Neural cell (in vitro differentiated cells): ENCODE measurements around the gene KRTAP1-4.

ENCODE experiments used
- EP300 ChIP-seq: fragments of 450-650 bp; conservative IDR thresholded peaks from 2 replicates; pipeline ENCODE4 v1.6.1; 2014; ENCODE audit warnings: antibody characterized with exemption, mild to moderate bottlenecking, moderate library complexity; ENCODE audit not compliant: poor library complexity, severe bottlenecking
- EZH2 ChIP-seq: fragments of 200-600, 300-800 bp; shearing (Covaris generic), sonication (generic); IDR thresholded peaks from 2 replicates; pipeline ENCODE4 v1.6.1; 2014; ENCODE audit warnings: antibody characterized with exemption, low read length, borderline replicate concordance, mild to moderate bottlenecking; ENCODE audit not compliant: insufficient read depth, poor library complexity, severe bottlenecking
- MXI1 ChIP-seq: fragments of 450-650 bp; conservative IDR thresholded peaks from 2 replicates; pipeline ENCODE4 v1.6.1; 2014; ENCODE audit warnings: antibody characterized with exemption, mild to moderate bottlenecking; ENCODE audit not compliant: poor library complexity, severe bottlenecking
- POLR2AphosphoS5 ChIP-seq: IDR thresholded peaks from 2 replicates; pipeline ENCODE4 v1.6.1; 2012
- RAD21 ChIP-seq: fragments of 450-650 bp; conservative IDR thresholded peaks from 2 replicates; pipeline ENCODE4 v1.6.1; 2014; ENCODE audit warnings: antibody characterized with exemption, mild to moderate bottlenecking, moderate library complexity
- SMC3 ChIP-seq: fragments of 450-650 bp; conservative IDR thresholded peaks from 2 replicates; pipeline ENCODE4 v1.6.1; 2014; ENCODE audit warnings: antibody characterized with exemption, mild to moderate bottlenecking, moderate library complexity; ENCODE audit not compliant: poor library complexity
- TAF1 ChIP-seq: IDR thresholded peaks from 2 replicates; pipeline ENCODE4 v1.6.1; 2012; ENCODE audit warnings: low read depth
- TF ChIP-seq, protein P1 (sequence below): fragments of 450-650 bp; IDR thresholded peaks from 2 replicates; pipeline ENCODE4 v1.5.1; 2014; ENCODE audit warnings: antibody characterized with exemption, mild to moderate bottlenecking, moderate library complexity; ENCODE audit not compliant: poor library complexity, severe bottlenecking
- TF ChIP-seq, protein P2 (sequence below): IDR thresholded peaks from 2 replicates; pipeline ENCODE4 v1.6.1; 2012; ENCODE audit warnings: borderline replicate concordance

DNA sequence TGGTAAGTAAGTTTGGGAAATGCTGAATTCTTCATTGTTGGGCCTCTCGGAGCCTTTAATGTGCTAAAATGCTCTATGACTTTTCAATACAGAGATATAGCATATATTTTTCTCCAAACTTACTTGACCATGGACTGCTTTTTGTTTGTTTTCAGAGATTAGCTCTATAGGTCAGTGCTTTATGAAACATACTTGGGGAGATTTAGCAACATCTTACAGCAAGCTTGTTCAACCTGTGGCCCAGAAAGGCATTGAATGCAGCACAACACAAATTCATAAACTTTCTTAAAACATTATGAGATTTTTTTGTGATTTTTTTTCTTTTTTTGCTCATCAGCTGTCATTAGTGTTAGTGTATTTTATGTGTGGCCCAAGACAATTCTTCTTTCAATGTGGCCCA lies 20.1 kb downstream of the KRTAP1-4 start:
- TF ChIP-seq, protein P1, sequence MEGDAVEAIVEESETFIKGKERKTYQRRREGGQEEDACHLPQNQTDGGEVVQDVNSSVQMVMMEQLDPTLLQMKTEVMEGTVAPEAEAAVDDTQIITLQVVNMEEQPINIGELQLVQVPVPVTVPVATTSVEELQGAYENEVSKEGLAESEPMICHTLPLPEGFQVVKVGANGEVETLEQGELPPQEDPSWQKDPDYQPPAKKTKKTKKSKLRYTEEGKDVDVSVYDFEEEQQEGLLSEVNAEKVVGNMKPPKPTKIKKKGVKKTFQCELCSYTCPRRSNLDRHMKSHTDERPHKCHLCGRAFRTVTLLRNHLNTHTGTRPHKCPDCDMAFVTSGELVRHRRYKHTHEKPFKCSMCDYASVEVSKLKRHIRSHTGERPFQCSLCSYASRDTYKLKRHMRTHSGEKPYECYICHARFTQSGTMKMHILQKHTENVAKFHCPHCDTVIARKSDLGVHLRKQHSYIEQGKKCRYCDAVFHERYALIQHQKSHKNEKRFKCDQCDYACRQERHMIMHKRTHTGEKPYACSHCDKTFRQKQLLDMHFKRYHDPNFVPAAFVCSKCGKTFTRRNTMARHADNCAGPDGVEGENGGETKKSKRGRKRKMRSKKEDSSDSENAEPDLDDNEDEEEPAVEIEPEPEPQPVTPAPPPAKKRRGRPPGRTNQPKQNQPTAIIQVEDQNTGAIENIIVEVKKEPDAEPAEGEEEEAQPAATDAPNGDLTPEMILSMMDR: no peak
- TF ChIP-seq EZH2 (no peak), SMC3 (no peak), RAD21 (no peak), TAF1 (no peak), POLR2AphosphoS5 (no peak), MXI1 (no peak), EP300 (no peak)
- TF ChIP-seq, protein P2, sequence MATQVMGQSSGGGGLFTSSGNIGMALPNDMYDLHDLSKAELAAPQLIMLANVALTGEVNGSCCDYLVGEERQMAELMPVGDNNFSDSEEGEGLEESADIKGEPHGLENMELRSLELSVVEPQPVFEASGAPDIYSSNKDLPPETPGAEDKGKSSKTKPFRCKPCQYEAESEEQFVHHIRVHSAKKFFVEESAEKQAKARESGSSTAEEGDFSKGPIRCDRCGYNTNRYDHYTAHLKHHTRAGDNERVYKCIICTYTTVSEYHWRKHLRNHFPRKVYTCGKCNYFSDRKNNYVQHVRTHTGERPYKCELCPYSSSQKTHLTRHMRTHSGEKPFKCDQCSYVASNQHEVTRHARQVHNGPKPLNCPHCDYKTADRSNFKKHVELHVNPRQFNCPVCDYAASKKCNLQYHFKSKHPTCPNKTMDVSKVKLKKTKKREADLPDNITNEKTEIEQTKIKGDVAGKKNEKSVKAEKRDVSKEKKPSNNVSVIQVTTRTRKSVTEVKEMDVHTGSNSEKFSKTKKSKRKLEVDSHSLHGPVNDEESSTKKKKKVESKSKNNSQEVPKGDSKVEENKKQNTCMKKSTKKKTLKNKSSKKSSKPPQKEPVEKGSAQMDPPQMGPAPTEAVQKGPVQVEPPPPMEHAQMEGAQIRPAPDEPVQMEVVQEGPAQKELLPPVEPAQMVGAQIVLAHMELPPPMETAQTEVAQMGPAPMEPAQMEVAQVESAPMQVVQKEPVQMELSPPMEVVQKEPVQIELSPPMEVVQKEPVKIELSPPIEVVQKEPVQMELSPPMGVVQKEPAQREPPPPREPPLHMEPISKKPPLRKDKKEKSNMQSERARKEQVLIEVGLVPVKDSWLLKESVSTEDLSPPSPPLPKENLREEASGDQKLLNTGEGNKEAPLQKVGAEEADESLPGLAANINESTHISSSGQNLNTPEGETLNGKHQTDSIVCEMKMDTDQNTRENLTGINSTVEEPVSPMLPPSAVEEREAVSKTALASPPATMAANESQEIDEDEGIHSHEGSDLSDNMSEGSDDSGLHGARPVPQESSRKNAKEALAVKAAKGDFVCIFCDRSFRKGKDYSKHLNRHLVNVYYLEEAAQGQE: no peak
